MM.1S (cell line): ENCODE measurements around the gene KCNG2.

ENCODE experiments used
- DNase-seq: peaks from one replicate; pipeline ENCODE4 v3.0.0-alpha.2; 2015
- H2AFZ ChIP-seq: fragments of 300-600 bp; sonication (generic); 2 replicates; pipeline ENCODE4 v1.6.0; 2016; ENCODE audit warnings: antibody characterized with exemption, low read length
- H3F3A ChIP-seq: fragments of 300-600 bp; sonication (generic); 2 replicates; pipeline ENCODE4 v1.6.1; 2016; ENCODE audit warnings: mild to moderate bottlenecking, antibody characterized with exemption, low read length, moderate library complexity, mixed read lengths; ENCODE audit not compliant: insufficient read depth
- H3K27ac ChIP-seq: fragments of 300-600 bp; sonication (generic); 2 replicates; pipeline ENCODE4 v1.5.1; 2016; ENCODE audit warnings: mild to moderate bottlenecking, low read length
- H3K27me3 ChIP-seq: fragments of 300-600 bp; sonication (generic); replicated peaks from 2 replicates; pipeline ENCODE4 v1.6.0; 2016; ENCODE audit warnings: low read length; ENCODE audit not compliant: insufficient read depth
- H3K36me3 ChIP-seq: fragments of 300-600 bp; sonication (generic); replicated peaks from 2 replicates; pipeline ENCODE4 v1.6.1; 2016; ENCODE audit warnings: mild to moderate bottlenecking, low read length, mixed read lengths; ENCODE audit not compliant: insufficient read depth
- H3K4me1 ChIP-seq: fragments of 300-600 bp; sonication (generic); 2 replicates; pipeline ENCODE4 v1.6.1; 2016; ENCODE audit warnings: low read length, mixed read lengths
- H3K4me2 ChIP-seq: fragments of 300-600 bp; sonication (generic); 2 replicates; pipeline ENCODE4 v1.6.0; 2016; ENCODE audit warnings: low read depth, low read length
- H3K4me3 ChIP-seq: fragments of 300-600 bp; sonication (generic); 2 replicates; pipeline ENCODE4 v1.5.1; 2016; ENCODE audit warnings: low read length, mixed read lengths
- H3K79me2 ChIP-seq: fragments of 300-600 bp; sonication (generic); 2 replicates; pipeline ENCODE4 v1.6.1; 2016; ENCODE audit warnings: mixed run types, low read length, mixed read lengths
- H3K9ac ChIP-seq: fragments of 300-600 bp; sonication (generic); 2 replicates; pipeline ENCODE4 v1.6.1; 2016; ENCODE audit warnings: low read length, mixed read lengths
- H3K9me2 ChIP-seq: fragments of 300-600 bp; sonication (generic); replicated peaks from 2 replicates; pipeline ENCODE4 v1.6.1; 2016; ENCODE audit warnings: mild to moderate bottlenecking, low read length, mixed read lengths; ENCODE audit not compliant: insufficient read depth
- H3K9me3 ChIP-seq: fragments of 300-600 bp; sonication (generic); replicated peaks from 2 replicates; pipeline ENCODE4 v1.6.1; 2016; ENCODE audit warnings: mild to moderate bottlenecking, low read length, mixed read lengths; ENCODE audit not compliant: insufficient read depth
- H4K20me1 ChIP-seq: fragments of 300-600 bp; sonication (generic); 2 replicates; pipeline ENCODE4 v1.6.1; 2016; ENCODE audit warnings: mild to moderate bottlenecking, low read length, moderate library complexity, mixed read lengths; ENCODE audit not compliant: insufficient read depth
- EZH2 ChIP-seq: fragments of 300-600 bp; sonication (generic); optimal IDR thresholded peaks from 2 replicates; pipeline ENCODE3; 2017; ENCODE audit warnings: low read depth, mild to moderate bottlenecking, antibody characterized with exemption, low read length, mixed read lengths
- EZH2phosphoT487 ChIP-seq: fragments of 300-600 bp; sonication (generic); IDR thresholded peaks from 2 replicates; pipeline ENCODE4 v1.6.1; 2018; ENCODE audit warnings: antibody characterized with exemption, low read length
- TF ChIP-seq, protein P1 (sequence below): fragments of 300-600 bp; sonication (generic); IDR thresholded peaks from 2 replicates; pipeline ENCODE4 v1.5.1; 2016; ENCODE audit warnings: antibody characterized with exemption, low read length, mixed read lengths

The KCNG2 gene

DNA sequence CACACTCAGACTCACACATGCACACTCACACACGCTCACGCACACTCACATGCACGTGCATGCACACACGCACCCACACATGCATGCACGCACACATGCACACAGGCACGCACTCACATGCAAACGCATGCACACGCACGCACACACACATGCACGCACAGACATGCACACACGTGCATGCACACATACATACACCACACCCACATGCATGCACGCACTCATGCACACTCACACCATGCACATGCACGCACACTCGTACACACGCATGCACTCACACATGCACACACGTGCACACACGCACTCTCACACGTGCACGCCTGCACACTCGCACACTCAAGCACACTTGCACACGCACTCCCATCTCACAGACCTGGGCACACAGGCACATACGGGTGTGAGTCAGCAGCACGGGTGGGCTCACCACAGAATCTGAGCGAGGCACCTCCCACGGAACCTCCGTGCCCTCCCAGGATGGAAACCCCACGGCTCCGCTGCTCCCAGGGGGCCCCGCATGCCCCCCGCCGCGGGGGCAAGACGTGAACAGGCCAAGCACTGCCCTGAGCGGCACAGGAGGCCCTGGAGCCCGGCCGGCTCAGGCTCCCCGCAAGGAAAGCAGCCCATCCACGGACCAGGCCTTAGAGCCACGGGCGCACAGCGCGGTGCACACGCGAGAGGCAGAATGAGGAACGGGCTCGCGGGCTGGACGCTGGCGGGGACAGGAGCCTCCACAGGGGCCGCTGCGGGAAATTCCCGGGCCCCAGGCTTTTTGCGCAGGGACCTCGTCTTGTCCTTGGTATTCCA lies 8.4 kb upstream of the KCNG2 start:
- TF ChIP-seq EZH2phosphoT487 (no peak), EZH2 (no peak)
- TF ChIP-seq, protein P1, sequence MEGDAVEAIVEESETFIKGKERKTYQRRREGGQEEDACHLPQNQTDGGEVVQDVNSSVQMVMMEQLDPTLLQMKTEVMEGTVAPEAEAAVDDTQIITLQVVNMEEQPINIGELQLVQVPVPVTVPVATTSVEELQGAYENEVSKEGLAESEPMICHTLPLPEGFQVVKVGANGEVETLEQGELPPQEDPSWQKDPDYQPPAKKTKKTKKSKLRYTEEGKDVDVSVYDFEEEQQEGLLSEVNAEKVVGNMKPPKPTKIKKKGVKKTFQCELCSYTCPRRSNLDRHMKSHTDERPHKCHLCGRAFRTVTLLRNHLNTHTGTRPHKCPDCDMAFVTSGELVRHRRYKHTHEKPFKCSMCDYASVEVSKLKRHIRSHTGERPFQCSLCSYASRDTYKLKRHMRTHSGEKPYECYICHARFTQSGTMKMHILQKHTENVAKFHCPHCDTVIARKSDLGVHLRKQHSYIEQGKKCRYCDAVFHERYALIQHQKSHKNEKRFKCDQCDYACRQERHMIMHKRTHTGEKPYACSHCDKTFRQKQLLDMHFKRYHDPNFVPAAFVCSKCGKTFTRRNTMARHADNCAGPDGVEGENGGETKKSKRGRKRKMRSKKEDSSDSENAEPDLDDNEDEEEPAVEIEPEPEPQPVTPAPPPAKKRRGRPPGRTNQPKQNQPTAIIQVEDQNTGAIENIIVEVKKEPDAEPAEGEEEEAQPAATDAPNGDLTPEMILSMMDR, result no peak
- Histone ChIP-seq H3F3A (no peaks in the 10 kb centered on the region), H3K4me3 (no peak overlapping the region), H3K27me3 (no peaks in the 10 kb centered on the region), H3K9me2 (no peaks in the 10 kb centered on the region), H3K79me2 (no peaks in the 10 kb centered on the region), H4K20me1 (no peaks in the 10 kb centered on the region), H3K36me3 (no peaks in the 10 kb centered on the region), H3K9ac (no peak overlapping the region), H3K4me1 (no peaks in the 10 kb centered on the region), H3K9me3 (no peaks in the 10 kb centered on the region), H2AFZ (no peak overlapping the region), H3K27ac (no peak overlapping the region), H3K4me2 (no peak overlapping the region)
- DNase-seq, result no peak

DNA sequence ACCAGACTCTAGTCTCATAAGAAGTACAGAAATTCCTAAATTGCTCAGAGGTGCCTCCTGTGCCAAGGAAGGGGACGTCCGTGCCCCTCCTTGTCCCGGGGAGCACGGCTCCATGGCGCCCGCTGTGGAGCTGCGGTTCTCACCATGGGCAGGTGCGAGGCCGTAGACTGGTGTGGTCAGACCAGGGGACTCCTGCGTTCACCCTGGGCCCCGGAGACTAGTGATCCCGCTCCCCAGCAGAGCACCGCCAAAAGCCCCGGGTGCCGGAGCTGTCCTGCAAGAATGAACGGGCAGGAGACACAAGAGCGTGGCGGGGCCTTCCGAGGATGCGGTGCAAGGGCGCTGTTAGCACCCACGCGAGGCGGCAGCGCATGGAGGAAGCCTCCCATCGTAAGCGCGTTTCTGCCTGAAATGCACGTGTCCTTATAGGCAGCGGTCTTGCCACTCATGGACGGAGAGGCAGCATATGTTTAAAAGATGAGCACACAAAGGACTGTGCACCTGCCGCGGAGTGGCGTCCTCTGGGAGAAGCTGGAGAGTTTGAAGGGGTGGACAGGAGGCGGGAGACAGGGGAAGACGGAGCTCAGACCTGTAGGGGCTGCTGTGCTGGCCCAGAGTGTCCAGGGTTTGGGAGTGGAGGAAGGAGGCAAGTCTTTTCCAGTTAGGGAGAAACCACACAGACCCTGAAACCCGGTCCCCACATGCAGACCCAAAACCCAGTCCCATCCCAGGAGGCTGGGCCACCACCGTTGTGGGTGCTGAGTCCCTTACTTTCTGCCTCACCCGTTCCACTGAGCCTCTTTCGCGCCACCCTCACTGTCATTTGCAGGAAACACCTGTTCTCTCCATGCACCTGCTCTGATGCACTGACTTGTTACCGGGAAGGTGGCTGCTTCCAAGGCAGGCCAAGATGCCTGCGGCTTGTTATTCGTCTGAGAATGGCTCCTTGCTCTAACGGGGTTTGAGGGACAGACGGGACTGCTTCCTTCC lies 7.5 kb upstream of the KCNG2 start:
- no peak for TF ChIP-seq EZH2
- TF ChIP-seq, protein P1, result no peak
- no peak for TF ChIP-seq EZH2phosphoT487
- Histone ChIP-seq H3K79me2 (no peaks in the 10 kb centered on the region), H3K4me1 (no peaks in the 10 kb centered on the region), H3K9me3 (no peaks in the 10 kb centered on the region), H3K36me3 (no peaks in the 10 kb centered on the region), H3K27ac (no peak overlapping the region), H2AFZ (no peak overlapping the region), H3K4me3 (no peak overlapping the region), H4K20me1 (no peaks in the 10 kb centered on the region), H3K9me2 (no peaks in the 10 kb centered on the region), H3K27me3 (no peaks in the 10 kb centered on the region), H3F3A (no peaks in the 10 kb centered on the region), H3K9ac (no peak overlapping the region), H3K4me2 (no peak overlapping the region)
- DNase-seq, result no peak

- no peaks in the 10 kb centered on the region for H3K79me2 ChIP-seq
- TF ChIP-seq, protein P1, result no peak
- no peak for TF ChIP-seq EZH2
- TF ChIP-seq EZH2phosphoT487, result no peak
- H2AFZ ChIP-seq, result no peak overlapping the region
- no peak overlapping the region for H3K4me3 ChIP-seq
- no peak overlapping the region for H3K27ac ChIP-seq
- H3K9ac ChIP-seq, result no peak overlapping the region
- no peaks in the 10 kb centered on the region for H4K20me1 ChIP-seq
- H3K9me2 ChIP-seq, result no peaks in the 10 kb centered on the region
- H3K4me2 ChIP-seq, result no peak overlapping the region
- H3K36me3 ChIP-seq, result no peaks in the 10 kb centered on the region
- no peaks in the 10 kb centered on the region for H3F3A ChIP-seq
- no peaks in the 10 kb centered on the region for H3K4me1 ChIP-seq
- no peaks in the 10 kb centered on the region for H3K27me3 ChIP-seq
- no peaks in the 10 kb centered on the region for H3K9me3 ChIP-seq
- no peak for DNase-seq
Observed at GRCh38 chr18:79790996-79791972, 6.5 kb upstream of the KCNG2 start.
